GM23248 (cell line): ENCODE results near the gene C10orf90. TPM values are rescaled to one million over a fixed set of nuclear protein-coding genes. Genes with fewer than 3 reads are reported as not detected.

Experiments
- DNase-seq: peaks from one replicate; pipeline ENCODE4 v3.0.0-alpha.2; 2015
- H2AFZ ChIP-seq: fragments of 200-600 bp; sonication (generic); 2 replicates; pipeline ENCODE4 v1.6.1; 2016; ENCODE audit warnings: antibody characterized with exemption
- H3F3A ChIP-seq: fragments of 200-600 bp; sonication (generic); 2 replicates; pipeline ENCODE4 v1.6.1; 2016; ENCODE audit warnings: mild to moderate bottlenecking, antibody characterized with exemption, mixed run types; ENCODE audit not compliant: insufficient read depth
- H3K27ac ChIP-seq: fragments of 200-600 bp; sonication (generic); 2 replicates; pipeline ENCODE4 v1.5.1; 2016; ENCODE audit warnings: mild to moderate bottlenecking
- H3K27me3 ChIP-seq: fragments of 200-600 bp; sonication (generic); replicated peaks from 2 replicates; pipeline ENCODE4 v1.6.1; 2016; ENCODE audit warnings: mild to moderate bottlenecking; ENCODE audit not compliant: insufficient read depth
- H3K36me3 ChIP-seq: fragments of 200-600 bp; sonication (generic); 2 replicates; pipeline ENCODE4 v1.6.1; 2016; ENCODE audit warnings: low read depth, mild to moderate bottlenecking
- H3K4me1 ChIP-seq: fragments of 200-600 bp; sonication (generic); 2 replicates; pipeline ENCODE4 v1.6.1; 2016; ENCODE audit warnings: mild to moderate bottlenecking; ENCODE audit not compliant: insufficient read depth
- H3K4me2 ChIP-seq: fragments of 200-600 bp; sonication (generic); one replicate; pipeline ENCODE4 v1.6.1; 2016; ENCODE audit warnings: mild to moderate bottlenecking; ENCODE audit not compliant: unreplicated experiment
- H3K4me3 ChIP-seq: fragments of 200-600 bp; sonication (generic); 2 replicates; pipeline ENCODE4 v1.5.1; 2016; ENCODE audit warnings: mild to moderate bottlenecking
- H3K79me2 ChIP-seq: fragments of 200-600 bp; sonication (generic); 2 replicates; pipeline ENCODE4 v1.6.1; 2016; ENCODE audit warnings: mild to moderate bottlenecking; ENCODE audit not compliant: insufficient read depth
- H3K9ac ChIP-seq: fragments of 200-600 bp; sonication (generic); 2 replicates; pipeline ENCODE4 v1.6.1; 2016; ENCODE audit warnings: mild to moderate bottlenecking
- H3K9me2 ChIP-seq: fragments of 200-600 bp; sonication (generic); 2 replicates; pipeline ENCODE4 v1.6.1; 2016; ENCODE audit warnings: mixed run types, mild to moderate bottlenecking, moderate library complexity; ENCODE audit not compliant: insufficient read depth
- H3K9me3 ChIP-seq: fragments of 200-600 bp; sonication (generic); one replicate; pipeline ENCODE4 v1.6.1; 2017; ENCODE audit warnings: low read depth
- H4K20me1 ChIP-seq: fragments of 200-600 bp; sonication (generic); 2 replicates; pipeline ENCODE4 v1.6.0; 2016; ENCODE audit not compliant: insufficient read depth
- EZH2 ChIP-seq: fragments of 200-600 bp; sonication (generic); IDR thresholded peaks from 2 replicates; pipeline ENCODE4 v1.6.1; 2018; ENCODE audit warnings: antibody characterized with exemption, mild to moderate bottlenecking; ENCODE audit not compliant: insufficient read depth, poor library complexity, severe bottlenecking
- EZH2phosphoT487 ChIP-seq: fragments of 200-600 bp; sonication (generic); IDR thresholded peaks from 2 replicates; pipeline ENCODE4 v1.6.1; 2018; ENCODE audit warnings: antibody characterized with exemption, moderate library complexity, mild to moderate bottlenecking, low read depth; ENCODE audit not compliant: insufficient read depth
- WGBS, 2 experiments: methylation state at CpG; one replicate each; pipeline ENCODE4 v1.1.6; 2015 to 2017; ENCODE audit warnings: low lambda C conversion rate in 2 of 2, low coverage in 1 of 2; ENCODE audit errors: missing lambda C conversion rate in 2 of 2; 5-methylcytosine and 5-hydroxymethylcytosine counted together
- in situ Hi-C: fragments of 300-500 bp; cut with MboI; formaldehyde crosslinking; loops from 2 replicates; pipeline ENCODE4 v1.15.0; 2020
- polyA plus RNA-seq: library from polyadenylated mRNA; unstranded; fragments of >200 nt; fragmentation: Nextera tagmentation; extraction: Ambion mirVana; gene quantifications from 2 replicates; pipeline ENCODE4 v1.2.1, GENCODE V29; 2016
- total RNA-seq: library from RNA; depleted of rRNA; stranded (reverse); fragments of >200 nt; shearing (Covaris generic); gene quantifications from 2 replicates; pipeline ENCODE4 v1.2.3, GENCODE V29; 2014

Gene C10orf90
- total and polyA plus RNA-seq, 2 experiments from 2014 or later: 0.22 to 0.71 TPM

- Histone ChIP-seq H3K27me3 (peaks cover 67% of the 10 kb centered on the region), H3K4me2 (no peak overlapping the region), H4K20me1 (no peaks in the 10 kb centered on the region), H3K9me2 (no peaks in the 10 kb centered on the region), H3K9ac (no peak overlapping the region), H3K36me3 (no peaks in the 10 kb centered on the region), H3K4me1 (no peaks in the 10 kb centered on the region), H2AFZ (no peak overlapping the region), H3K4me3 (no peak overlapping the region), H3K79me2 (no peaks in the 10 kb centered on the region), H3F3A (no peaks in the 10 kb centered on the region), H3K9me3 (no peaks in the 10 kb centered on the region), H3K27ac (no peak overlapping the region)
- in situ Hi-C loops: no loop called here
- no peak for TF ChIP-seq EZH2
- TF ChIP-seq EZH2phosphoT487: no peak
- WGBS, 2 experiments: 79 to 84% methylated on average over 4 of the region's 4 CpGs
- DNase-seq: no peak
These were observed 82.5 kb downstream of the C10orf90 start for GRCh38 chr10:126588024-126588423.

GRCh38 chr10:126586878-126587277 is 83.6 kb downstream of the C10orf90 start:
- TF ChIP-seq EZH2phosphoT487 (no peak), EZH2 (no peak)
- DNase-seq: no peak
- H3K4me1 ChIP-seq: no peaks in the 10 kb centered on the region
- no peaks in the 10 kb centered on the region for H4K20me1 ChIP-seq
- no peaks in the 10 kb centered on the region for H3K79me2 ChIP-seq
- H3K36me3 ChIP-seq: no peaks in the 10 kb centered on the region
- H3K27ac ChIP-seq: no peak overlapping the region
- no peak overlapping the region for H3K9ac ChIP-seq
- no peaks in the 10 kb centered on the region for H3F3A ChIP-seq
- no peak overlapping the region for H3K4me2 ChIP-seq
- H3K9me2 ChIP-seq: no peaks in the 10 kb centered on the region
- H2AFZ ChIP-seq: no peak overlapping the region
- peaks cover 69% of the 10 kb centered on the region for H3K27me3 ChIP-seq
- no peaks in the 10 kb centered on the region for H3K9me3 ChIP-seq
- WGBS, 2 experiments: 34 to 47% methylated on average over 5 of the region's 5 CpGs
- in situ Hi-C loops: no loop called here
- H3K4me3 ChIP-seq: no peak overlapping the region

GRCh38 chr10:126586128-126586527 is 84.4 kb downstream of the C10orf90 start:
- H3K9me3 ChIP-seq: no peaks in the 10 kb centered on the region
- no peaks in the 10 kb centered on the region for H3K4me1 ChIP-seq
- H3K79me2 ChIP-seq: no peaks in the 10 kb centered on the region
- no peak overlapping the region for H3K4me3 ChIP-seq
- no peak overlapping the region for H2AFZ ChIP-seq
- no peak for DNase-seq
- H3F3A ChIP-seq: no peaks in the 10 kb centered on the region
- H4K20me1 ChIP-seq: no peaks in the 10 kb centered on the region
- H3K27me3 ChIP-seq: peaks cover 63% of the 10 kb centered on the region
- no peak overlapping the region for H3K27ac ChIP-seq
- H3K9ac ChIP-seq: no peak overlapping the region
- no peaks in the 10 kb centered on the region for H3K36me3 ChIP-seq
- WGBS, 2 experiments: 63 to 69% methylated on average over 14 of the region's 14 CpGs
- H3K4me2 ChIP-seq: no peak overlapping the region
- in situ Hi-C loops: no loop called here
- H3K9me2 ChIP-seq: no peaks in the 10 kb centered on the region
- no peak for TF ChIP-seq EZH2phosphoT487
- TF ChIP-seq EZH2: no peak

GRCh38 chr10:126585249-126586017 is 85.1 kb downstream of the C10orf90 start:
- Histone ChIP-seq H3K9me2 (no peaks in the 10 kb centered on the region), H3K4me1 (no peaks in the 10 kb centered on the region), H4K20me1 (no peaks in the 10 kb centered on the region), H3F3A (no peaks in the 10 kb centered on the region), H3K9ac (no peak overlapping the region), H3K4me3 (no peak overlapping the region), H3K27ac (no peak overlapping the region), H3K79me2 (no peaks in the 10 kb centered on the region), H3K4me2 (no peak overlapping the region), H3K9me3 (no peaks in the 10 kb centered on the region), H3K36me3 (no peaks in the 10 kb centered on the region), H2AFZ (no peak overlapping the region), H3K27me3 (peaks cover 57% of the 10 kb centered on the region)
- TF ChIP-seq EZH2phosphoT487 (no peak), EZH2 (no peak)
- WGBS, 2 experiments: 72 to 75% methylated on average over 5 to 6 of the region's 6 CpGs
- DNase-seq: no peak
- in situ Hi-C loops: no loop called here

- H4K20me1 ChIP-seq: no peaks in the 10 kb centered on the region
- no peak for DNase-seq
- H3K4me1 ChIP-seq: no peaks in the 10 kb centered on the region
- H3K9me2 ChIP-seq: no peaks in the 10 kb centered on the region
- in situ Hi-C loops: no loop called here
- H3K9ac ChIP-seq: no peak overlapping the region
- H3K27me3 ChIP-seq: peaks cover 51% of the 10 kb centered on the region
- no peak overlapping the region for H3K4me3 ChIP-seq
- WGBS, 2 experiments: 46 to 60% methylated on average over 3 of the region's 3 CpGs
- H3K36me3 ChIP-seq: no peaks in the 10 kb centered on the region
- no peak overlapping the region for H2AFZ ChIP-seq
- no peak overlapping the region for H3K27ac ChIP-seq
- H3K4me2 ChIP-seq: no peak overlapping the region
- no peaks in the 10 kb centered on the region for H3K79me2 ChIP-seq
- H3K9me3 ChIP-seq: no peaks in the 10 kb centered on the region
- H3F3A ChIP-seq: no peaks in the 10 kb centered on the region
- TF ChIP-seq EZH2phosphoT487 (no peak), EZH2 (no peak)
These were observed 85.7 kb downstream of the C10orf90 start for GRCh38 chr10:126584836-126585235.
